ENCODE data around the gene NKG7.

DNA sequence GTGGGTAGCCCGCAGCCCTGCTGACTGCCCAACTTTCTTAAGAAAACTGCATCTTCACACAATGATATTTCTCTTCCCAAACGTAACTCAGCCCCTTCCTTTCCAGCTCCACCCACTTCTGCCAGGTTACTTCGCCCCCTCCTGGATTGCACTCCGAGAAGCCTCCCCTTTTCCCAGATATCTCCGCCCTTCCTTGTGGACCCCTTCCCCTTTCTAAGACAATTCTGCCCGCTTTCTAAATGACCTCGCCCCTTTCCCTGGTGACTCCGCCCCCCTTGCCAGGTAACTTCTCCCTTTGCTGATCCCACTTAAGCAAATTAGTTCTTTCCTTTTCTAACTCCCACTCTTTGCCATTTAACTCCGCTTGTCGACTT, 33.2 kb downstream of the NKG7 start:
- TF ChIP-seq, protein P1, sequence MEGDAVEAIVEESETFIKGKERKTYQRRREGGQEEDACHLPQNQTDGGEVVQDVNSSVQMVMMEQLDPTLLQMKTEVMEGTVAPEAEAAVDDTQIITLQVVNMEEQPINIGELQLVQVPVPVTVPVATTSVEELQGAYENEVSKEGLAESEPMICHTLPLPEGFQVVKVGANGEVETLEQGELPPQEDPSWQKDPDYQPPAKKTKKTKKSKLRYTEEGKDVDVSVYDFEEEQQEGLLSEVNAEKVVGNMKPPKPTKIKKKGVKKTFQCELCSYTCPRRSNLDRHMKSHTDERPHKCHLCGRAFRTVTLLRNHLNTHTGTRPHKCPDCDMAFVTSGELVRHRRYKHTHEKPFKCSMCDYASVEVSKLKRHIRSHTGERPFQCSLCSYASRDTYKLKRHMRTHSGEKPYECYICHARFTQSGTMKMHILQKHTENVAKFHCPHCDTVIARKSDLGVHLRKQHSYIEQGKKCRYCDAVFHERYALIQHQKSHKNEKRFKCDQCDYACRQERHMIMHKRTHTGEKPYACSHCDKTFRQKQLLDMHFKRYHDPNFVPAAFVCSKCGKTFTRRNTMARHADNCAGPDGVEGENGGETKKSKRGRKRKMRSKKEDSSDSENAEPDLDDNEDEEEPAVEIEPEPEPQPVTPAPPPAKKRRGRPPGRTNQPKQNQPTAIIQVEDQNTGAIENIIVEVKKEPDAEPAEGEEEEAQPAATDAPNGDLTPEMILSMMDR (IDR thresholded peaks at IDR 0.05; ENCODE audit: low read depth, low read length), result no peak
- TF ChIP-seq EZH2phosphoT487 (IDR thresholded peaks at IDR 0.05; ENCODE audit: low read depth), result no peak
